Activated T-helper 1 cell treated with anti-CD3 and anti-CD28 coated beads, Interleukin-12 subunit alpha, Interleukin-12 subunit beta, Interleukin-2, Interleukin-4 antibody, amounts not matched to agents 30 ng/mL and 10 ng/mL and 1 ng/mL, durations not matched to agents 14 hours and 24 hours and 36 hours (primary cell): ENCODE data around the gene PRKCD. TPM values are rescaled to one million over a fixed set of nuclear protein-coding genes. Genes with fewer than 3 reads are reported as not detected.

ENCODE experiments used
- DNase-seq: peaks from one replicate; pipeline ENCODE4 v3.0.0; 2021; ENCODE audit warnings: low spot score
- H3K27ac Mint-ChIP-seq: one replicate; pipeline ENCODE4 v1.8.0; 2021; ENCODE audit warnings: mild to moderate bottlenecking, mixed read lengths
- H3K27me3 Mint-ChIP-seq: one replicate; pipeline ENCODE4 v1.8.0; 2022; ENCODE audit warnings: mild to moderate bottlenecking, moderate library complexity, mixed read lengths; ENCODE audit not compliant: insufficient read depth
- H3K36me3 Mint-ChIP-seq: one replicate; pipeline ENCODE4 v1.8.0; 2021; ENCODE audit warnings: low read depth, mixed read lengths
- H3K4me1 Mint-ChIP-seq: one replicate; pipeline ENCODE4 v1.8.0; 2021; ENCODE audit warnings: low read depth, mixed read lengths
- H3K4me3 Mint-ChIP-seq: one replicate; pipeline ENCODE4 v1.8.0; 2021; ENCODE audit warnings: mild to moderate bottlenecking, moderate library complexity, mixed read lengths
- H3K9me3 Mint-ChIP-seq: one replicate; pipeline ENCODE4 v1.8.0; 2021; ENCODE audit warnings: mixed read lengths
- intact Hi-C: fragments of 100-400 bp; cut with micrococcal nuclease; formaldehyde crosslinking; loops from one replicate; pipeline ENCODE4 v1.15.1; 2024
- total RNA-seq: library from RNA; stranded (reverse); gene quantifications from 2 replicates; pipeline ENCODE4 v1.2.3, GENCODE V29; 2022

PRKCD gene
- total RNA-seq, 1 donor from 2014 or later, result 24.8 TPM

DNA sequence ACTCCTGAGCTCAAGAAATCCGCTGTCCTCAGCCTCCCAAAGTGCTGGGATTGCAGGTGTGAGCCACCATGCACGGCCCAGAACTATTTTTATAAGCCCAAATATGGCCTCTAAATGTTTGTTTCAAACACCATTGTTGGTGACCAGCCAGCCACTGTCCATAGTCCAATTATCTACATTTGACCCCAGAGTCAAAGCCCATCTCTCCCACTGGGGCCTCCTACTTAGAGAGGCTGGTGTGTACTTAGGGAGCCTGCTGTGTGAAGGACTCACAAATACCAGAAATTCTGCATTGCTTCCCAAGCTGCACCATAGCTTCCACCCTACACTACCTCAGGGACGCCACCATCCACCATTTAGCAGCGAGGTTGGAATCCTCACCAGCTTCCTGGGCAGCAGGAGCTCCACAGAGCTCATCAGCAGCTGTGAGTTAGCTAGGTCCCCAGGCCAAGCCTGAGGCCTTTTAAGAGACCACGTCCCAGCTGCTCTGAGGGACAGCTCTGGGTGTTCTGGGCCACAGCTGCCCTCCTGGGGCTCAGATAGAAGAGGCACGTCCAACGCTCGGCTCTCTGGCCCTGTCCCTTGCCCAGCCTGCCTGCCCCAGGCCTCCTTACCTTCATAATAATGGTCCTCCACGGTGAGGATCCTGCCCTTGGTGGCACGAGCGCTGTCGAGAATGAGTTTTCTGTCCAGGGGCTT lies 65.3 kb downstream of the PRKCD start:
- Mint-ChIP-seq H3K36me3 (peaks cover 33% of the 10 kb centered on the region), H3K27me3 (no peaks in the 10 kb centered on the region), H3K9me3 (no peaks in the 10 kb centered on the region), H3K27ac (no peak overlapping the region), H3K4me3 (no peak overlapping the region), H3K4me1 (no peaks in the 10 kb centered on the region)
- DNase-seq, result no peak
- intact Hi-C loops, result no loop called here

DNA sequence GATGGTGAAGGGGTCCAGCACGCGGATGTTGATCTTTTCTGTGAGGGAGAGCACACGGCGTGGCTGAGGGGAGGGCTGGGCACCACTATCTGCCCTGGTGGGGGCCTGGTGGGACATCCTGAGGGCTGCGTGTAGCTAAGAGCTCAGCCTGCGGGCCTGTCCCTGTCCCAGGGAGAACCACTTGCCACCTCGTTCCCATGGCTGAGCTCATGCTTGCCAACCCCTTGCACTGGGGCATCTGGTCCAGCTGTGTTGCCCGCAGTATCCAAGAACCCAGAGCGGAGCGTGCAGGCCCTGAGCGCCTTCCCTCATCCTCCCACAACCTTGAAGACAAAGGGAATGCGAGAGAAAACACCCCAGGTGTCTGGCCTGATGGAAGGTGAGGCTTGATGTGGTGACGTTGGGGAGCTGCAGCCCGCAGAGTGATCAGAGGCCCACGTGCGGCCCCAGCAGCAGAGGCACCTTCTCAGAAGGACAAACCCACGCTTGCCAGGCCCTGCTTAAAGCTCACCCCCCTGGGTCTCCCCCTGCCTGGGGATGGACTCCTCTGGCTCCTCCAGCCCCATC lies 65.9 kb downstream of the PRKCD start:
- no peak for DNase-seq
- peaks cover 33% of the 10 kb centered on the region for H3K36me3 Mint-ChIP-seq
- H3K27me3 Mint-ChIP-seq, result no peaks in the 10 kb centered on the region
- H3K27ac Mint-ChIP-seq, result no peak overlapping the region
- intact Hi-C loops, result no loop called here
- no peaks in the 10 kb centered on the region for H3K4me1 Mint-ChIP-seq
- H3K4me3 Mint-ChIP-seq, result no peak overlapping the region
- no peaks in the 10 kb centered on the region for H3K9me3 Mint-ChIP-seq

DNA sequence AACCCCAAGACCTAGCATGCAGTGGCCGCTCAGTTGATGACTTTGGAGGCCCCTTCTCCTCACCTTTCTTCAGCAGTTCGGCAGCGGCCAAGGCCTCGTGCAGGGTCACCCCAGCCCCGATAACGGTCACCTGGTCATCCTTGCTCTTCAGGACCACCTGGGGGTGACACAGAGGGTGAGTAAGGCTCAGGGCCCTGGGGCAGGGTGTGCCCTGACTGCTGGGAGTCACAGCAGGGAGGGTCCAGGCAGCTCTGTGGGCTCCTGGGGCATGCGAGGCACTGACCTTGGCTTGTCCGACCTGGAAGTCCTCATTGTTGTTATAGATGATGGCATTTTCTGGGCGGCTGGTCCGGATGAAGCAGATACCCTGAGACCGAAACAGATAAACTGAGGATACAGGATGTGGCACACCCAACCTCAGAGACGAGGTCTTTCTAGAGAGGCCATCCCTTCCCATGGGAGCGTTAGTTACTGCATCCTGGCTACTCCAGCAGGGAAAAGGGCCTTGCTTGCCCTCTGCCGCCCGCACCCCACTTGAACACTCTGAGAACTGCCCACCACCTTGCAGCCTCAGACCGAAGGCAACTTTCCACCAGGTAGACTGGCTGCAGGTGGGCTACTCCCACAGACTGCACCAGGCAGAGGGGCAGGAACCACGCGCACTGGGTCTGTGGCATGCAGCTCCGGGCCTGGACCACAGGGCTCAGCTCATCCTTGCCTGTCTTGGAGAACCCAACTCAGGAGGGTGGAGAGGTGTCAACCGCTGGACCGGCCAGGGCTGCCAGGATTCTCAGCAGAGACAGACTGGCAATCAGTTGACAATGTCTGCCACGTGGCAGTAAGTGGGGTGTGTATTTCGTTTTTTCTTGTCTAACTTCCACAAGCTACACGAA lies 67.2 kb downstream of the PRKCD start:
- no peaks in the 10 kb centered on the region for H3K27me3 Mint-ChIP-seq
- intact Hi-C loops, result no loop called here
- H3K36me3 Mint-ChIP-seq, result peaks cover 33% of the 10 kb centered on the region
- no peaks in the 10 kb centered on the region for H3K4me1 Mint-ChIP-seq
- H3K9me3 Mint-ChIP-seq, result no peaks in the 10 kb centered on the region
- no peak overlapping the region for H3K4me3 Mint-ChIP-seq
- no peak for DNase-seq
- no peak overlapping the region for H3K27ac Mint-ChIP-seq

DNA sequence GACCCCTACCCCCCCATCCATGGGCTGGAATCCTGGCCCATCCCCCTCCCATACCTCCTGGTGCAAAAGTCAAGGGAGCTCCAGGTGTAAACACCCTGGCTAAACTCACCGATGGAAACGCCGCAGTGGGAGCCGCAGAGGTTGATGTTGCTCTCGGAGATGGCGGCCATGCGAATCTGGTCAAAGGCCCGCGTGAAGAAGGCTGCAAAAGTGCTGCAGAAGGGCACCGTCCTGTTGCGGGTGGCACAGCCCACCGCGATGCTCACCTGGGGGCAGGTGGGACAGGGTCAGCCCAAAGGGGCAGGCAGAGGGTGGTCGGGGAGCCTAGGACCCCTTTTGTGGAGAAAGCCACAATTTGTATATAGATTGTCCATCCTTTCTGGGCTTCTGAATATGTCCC lies 68.2 kb downstream of the PRKCD start:
- H3K27me3 Mint-ChIP-seq, result no peaks in the 10 kb centered on the region
- no peak overlapping the region for H3K4me3 Mint-ChIP-seq
- H3K4me1 Mint-ChIP-seq, result no peaks in the 10 kb centered on the region
- DNase-seq, result no peak
- H3K27ac Mint-ChIP-seq, result no peak overlapping the region
- intact Hi-C loops, result no loop called here
- peaks cover 38% of the 10 kb centered on the region for H3K36me3 Mint-ChIP-seq
- no peaks in the 10 kb centered on the region for H3K9me3 Mint-ChIP-seq

DNA sequence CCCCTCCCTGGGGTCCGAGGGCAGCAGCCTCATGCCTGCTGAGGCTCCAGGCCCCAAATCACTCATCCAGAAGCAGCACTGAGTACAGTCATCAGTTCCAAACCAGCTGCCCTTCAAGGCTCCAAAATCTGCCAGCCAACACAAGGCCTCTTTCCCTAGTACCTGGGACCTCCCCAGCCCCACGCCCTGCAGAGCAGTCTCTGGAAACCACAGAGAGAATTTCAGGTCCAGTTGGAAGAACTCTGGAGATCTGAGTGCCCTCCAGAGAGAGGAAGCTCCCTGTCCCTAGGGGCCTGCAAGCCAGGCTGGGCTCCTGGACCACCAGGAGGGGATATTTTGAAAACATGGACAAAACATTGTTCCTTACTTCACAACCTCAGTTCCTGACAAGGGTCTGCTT lies 68.6 kb downstream of the PRKCD start:
- DNase-seq, result no peak
- Mint-ChIP-seq H3K4me3 (no peak overlapping the region), H3K36me3 (peaks cover 39% of the 10 kb centered on the region), H3K9me3 (no peaks in the 10 kb centered on the region), H3K27me3 (no peaks in the 10 kb centered on the region), H3K27ac (no peak overlapping the region), H3K4me1 (peaks cover 3% of the 10 kb centered on the region)
- intact Hi-C loops, result no loop called here

DNA sequence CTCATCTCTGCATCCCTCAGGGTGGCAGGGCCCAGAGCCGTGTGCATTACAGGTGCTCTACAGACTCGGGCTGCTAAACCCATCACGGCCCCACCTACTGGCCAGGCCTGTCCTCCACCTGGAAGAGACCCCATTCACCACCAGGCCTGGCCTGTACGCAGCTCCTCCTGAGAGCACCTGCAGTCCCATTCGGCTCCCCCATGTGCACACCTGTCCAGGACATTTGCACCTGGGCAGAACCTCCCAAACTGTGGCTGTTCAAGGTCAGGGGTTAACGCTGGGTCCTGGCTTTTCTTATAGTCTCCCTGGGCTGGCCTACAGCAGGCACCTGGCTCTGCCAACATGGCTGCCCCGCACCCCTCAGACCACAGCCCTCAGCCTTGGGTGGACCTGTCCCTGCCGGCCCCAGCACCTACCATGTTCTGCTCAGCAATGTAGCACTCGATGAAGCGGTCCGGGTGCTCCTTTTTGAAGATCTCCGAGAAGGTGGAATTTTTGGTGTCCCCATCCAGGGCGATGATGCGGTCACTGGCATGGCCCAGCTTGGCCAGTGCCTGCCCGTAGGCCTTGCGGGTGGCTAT lies 69.1 kb downstream of the PRKCD start:
- no peaks in the 10 kb centered on the region for H3K9me3 Mint-ChIP-seq
- peaks cover 34% of the 10 kb centered on the region for H3K36me3 Mint-ChIP-seq
- H3K27ac Mint-ChIP-seq, result no peak overlapping the region
- H3K4me1 Mint-ChIP-seq, result peaks cover 5% of the 10 kb centered on the region
- no peak for DNase-seq
- H3K27me3 Mint-ChIP-seq, result no peaks in the 10 kb centered on the region
- intact Hi-C loops, result no loop called here
- H3K4me3 Mint-ChIP-seq, result no peak overlapping the region

DNA sequence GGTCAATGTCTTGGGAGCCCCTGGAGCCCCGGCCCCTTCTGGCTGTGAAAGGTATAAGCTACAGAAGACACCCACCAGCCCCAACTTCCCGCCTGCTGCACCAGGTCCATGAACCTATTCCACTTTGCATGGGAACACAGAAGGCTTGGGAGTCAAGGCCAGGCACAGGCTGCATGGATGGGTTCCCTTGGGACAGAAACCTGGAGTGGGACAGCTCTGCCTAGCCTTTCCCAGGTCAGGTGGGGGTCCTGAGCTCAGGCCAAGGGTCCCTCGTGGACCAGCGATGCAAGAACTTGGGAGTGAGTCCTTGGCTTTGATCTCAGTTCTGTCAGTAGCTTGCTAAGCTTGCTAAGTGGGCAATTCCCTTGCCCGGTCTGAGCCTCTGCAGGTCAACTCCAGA lies 69.8 kb downstream of the PRKCD start:
- Mint-ChIP-seq H3K4me1 (peaks cover 5% of the 10 kb centered on the region), H3K9me3 (no peaks in the 10 kb centered on the region), H3K36me3 (peaks cover 31% of the 10 kb centered on the region), H3K27me3 (no peaks in the 10 kb centered on the region), H3K27ac (no peak overlapping the region), H3K4me3 (no peak overlapping the region)
- no peak for DNase-seq
- intact Hi-C loops, result no loop called here

DNA sequence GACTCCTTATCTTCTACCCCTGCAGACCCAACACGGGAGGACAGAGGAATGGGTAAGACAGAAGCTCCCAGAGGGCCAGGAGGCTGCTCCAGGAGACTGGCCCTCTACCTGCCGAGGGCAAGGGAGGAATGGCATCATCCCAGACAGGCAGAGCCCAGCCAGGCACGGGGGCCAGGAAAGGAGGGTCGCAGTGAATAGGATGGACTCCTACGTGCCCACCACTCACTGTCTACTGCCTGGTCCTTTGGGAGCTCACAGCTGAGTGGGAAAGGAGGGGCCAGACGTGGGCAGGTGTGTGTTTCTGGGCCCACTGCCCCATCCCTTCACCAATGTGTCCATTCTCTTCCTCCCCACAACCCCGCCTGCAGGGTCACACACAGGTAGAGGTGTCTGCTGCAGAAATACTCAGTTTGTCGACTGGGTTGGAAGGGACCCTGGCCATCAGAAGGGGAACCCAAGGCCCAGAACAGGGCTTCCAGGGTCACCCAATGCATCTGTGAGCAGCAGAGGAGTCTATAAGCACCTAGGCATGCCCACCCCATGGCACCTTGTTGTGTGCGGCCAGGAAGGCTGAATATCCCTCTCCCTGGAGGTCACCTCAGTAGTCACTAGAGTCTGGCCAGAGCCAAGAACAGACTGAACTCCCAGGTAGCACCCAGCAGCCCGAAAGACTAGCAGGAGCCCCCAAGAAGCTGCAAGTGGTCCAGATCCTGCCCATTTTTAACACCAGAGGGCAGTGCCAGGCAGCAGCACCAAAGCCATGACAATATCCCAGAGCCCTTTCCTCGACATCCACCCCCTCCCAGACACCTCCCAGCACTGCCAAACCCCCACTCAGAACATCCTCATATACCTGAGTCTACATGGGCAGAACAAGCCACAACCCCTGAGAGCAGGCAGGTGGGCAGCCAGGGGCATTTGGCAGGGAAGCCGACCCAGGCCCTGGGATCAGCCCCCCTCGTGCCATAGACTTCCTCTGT lies 70.8 kb downstream of the PRKCD start:
- Mint-ChIP-seq H3K4me3 (no peak overlapping the region), H3K27ac (no peak overlapping the region), H3K4me1 (peaks cover 10% of the 10 kb centered on the region), H3K27me3 (no peaks in the 10 kb centered on the region), H3K9me3 (no peaks in the 10 kb centered on the region), H3K36me3 (peaks cover 31% of the 10 kb centered on the region)
- intact Hi-C loops, result no loop called here
- no peak for DNase-seq

DNA sequence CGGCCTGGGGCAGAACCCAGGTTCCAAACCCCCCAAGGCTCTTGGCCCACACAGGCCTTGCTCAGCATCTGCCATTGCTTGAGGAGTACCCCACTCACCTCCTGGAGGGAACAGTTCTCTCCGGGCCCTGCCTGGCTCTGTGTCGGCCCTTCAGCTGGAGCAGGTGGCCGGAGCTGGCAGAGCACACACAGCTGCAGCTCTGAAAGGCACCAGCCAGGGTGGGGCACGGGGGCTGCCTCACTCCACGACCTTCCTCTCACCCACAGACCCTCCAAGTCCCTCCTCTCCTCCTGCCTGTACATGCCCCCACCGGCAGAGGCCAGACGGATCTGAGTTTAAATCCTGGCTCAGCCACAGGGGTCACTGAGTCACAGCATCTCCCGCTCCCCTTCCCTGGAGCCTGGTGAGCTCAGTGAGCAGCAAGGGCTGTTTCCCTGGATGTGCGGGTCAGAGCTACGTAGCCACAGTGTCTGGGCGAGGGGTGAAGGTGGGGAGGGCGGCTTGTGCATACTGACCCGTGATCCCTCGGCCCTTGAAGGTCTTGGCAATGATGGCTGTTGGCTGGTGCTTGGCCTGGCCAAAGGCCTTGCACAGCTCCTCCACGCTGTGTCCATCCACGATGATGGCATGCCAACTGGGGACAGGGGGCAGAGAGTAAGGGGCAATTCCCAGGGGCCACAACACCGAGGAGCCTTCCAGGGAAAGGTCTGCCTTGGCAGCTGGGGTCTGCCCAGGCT lies 71.8 kb downstream of the PRKCD start:
- Mint-ChIP-seq H3K27ac (no peak overlapping the region), H3K4me3 (no peak overlapping the region), H3K9me3 (no peaks in the 10 kb centered on the region), H3K4me1 (peaks cover 11% of the 10 kb centered on the region), H3K36me3 (peaks cover 27% of the 10 kb centered on the region), H3K27me3 (no peaks in the 10 kb centered on the region)
- no peak for DNase-seq
- intact Hi-C loops, result no loop called here

DNA sequence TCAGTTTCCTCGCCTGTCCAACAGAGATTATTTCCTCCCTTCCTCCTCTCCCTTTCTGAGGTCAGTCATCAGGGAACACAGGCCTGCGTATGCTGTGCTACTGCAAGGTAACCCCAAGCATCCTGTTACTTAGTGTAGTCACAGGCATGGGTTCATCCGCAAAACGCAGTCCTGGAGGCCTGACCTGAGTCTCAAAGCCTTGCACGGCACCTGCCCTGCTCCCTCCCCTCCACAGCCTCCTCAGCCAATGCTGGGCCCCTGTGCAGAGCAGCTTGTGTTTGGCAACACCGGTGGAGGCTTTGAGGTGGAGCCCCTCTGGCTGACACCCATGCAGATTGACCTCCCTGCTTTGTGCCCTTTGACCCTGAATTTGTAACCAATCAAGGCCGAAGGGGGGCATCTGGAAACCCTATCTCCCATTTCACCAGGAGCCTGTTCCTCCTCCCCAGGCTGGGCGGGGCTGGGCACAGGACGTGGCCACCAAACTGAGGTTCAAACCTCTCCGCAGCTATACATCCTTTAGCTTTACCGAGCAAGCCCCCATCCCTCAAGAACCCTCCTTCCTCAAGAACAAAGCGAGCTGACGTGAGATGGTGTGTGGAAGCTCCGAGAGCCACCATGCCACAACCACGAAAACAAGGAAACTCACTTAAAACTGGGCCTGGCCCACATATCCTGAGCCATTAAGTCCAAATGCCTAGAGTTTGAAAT lies 73.3 kb downstream of the PRKCD start:
- H3K9me3 Mint-ChIP-seq, result no peaks in the 10 kb centered on the region
- peaks cover 28% of the 10 kb centered on the region for H3K36me3 Mint-ChIP-seq

DNA sequence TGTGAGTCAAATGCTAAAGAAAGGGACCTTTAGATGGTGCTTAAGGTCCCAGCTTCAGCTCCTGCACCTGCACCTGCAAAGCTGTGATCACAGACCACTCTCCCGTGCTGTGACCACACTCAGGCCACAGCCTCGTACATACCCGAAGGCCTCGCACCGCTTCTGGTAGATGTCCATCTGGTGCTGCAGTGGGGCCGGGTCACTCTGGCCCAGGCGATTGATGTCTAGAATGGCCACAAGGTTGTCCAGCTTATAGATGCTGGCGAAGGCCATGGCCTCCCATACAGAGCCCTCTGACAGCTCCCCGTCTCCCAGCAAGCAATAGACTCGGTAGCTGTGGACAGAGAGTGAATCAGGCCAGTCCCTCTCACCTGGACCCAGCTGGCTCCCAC lies 73.8 kb downstream of the PRKCD start:
- Mint-ChIP-seq H3K9me3 (no peaks in the 10 kb centered on the region), H3K27me3 (no peaks in the 10 kb centered on the region), H3K27ac (peak overlapping the region; percentile 52), H3K4me3 (no peak overlapping the region), H3K36me3 (peaks cover 31% of the 10 kb centered on the region), H3K4me1 (peaks cover 16% of the 10 kb centered on the region)
- intact Hi-C loops, result no loop called here
- DNase-seq, result no peak

More for the DNA sequence above, 73.3 kb downstream of the PRKCD start:
- peaks cover 16% of the 10 kb centered on the region for H3K4me1 Mint-ChIP-seq
- no peak overlapping the region for H3K27ac Mint-ChIP-seq
- no peak overlapping the region for H3K4me3 Mint-ChIP-seq
- intact Hi-C loops, result no loop called here
- H3K27me3 Mint-ChIP-seq, result no peaks in the 10 kb centered on the region
- DNase-seq, result no peak
